Measurements from ENCODE around the gene RNASE9.
"Not testable (repeated sequence)": the region's sequence is repeated elsewhere in the genome, so short reads cannot be mapped to it uniquely, and the experiment has no call there.

Gene RNASE9

GRCh38 chr14:20583142-20583541 lies 22.3 kb upstream of the RNASE9 start:
- Histone ChIP-seq H3K4me1 (ENCODE audit: insufficient read depth, low read length, severe bottlenecking) (no peaks in the 10 kb centered on the region), H2AFZ (ENCODE audit: low read length) (no peak overlapping the region), H3K4me3 (ENCODE audit: low read depth, low read length, poor library complexity, severe bottlenecking) (no peak overlapping the region), H3K4me2 (ENCODE audit: low read length) (no peak overlapping the region), H3K9me2 (ENCODE audit: low read depth, low read length) (no peaks in the 10 kb centered on the region), H3K9ac (ENCODE audit: low read length) (no peak overlapping the region), H3K36me3 (ENCODE audit: insufficient read depth, low read length) (no peaks in the 10 kb centered on the region), H3K27ac (ENCODE audit: low read depth, low read length, poor library complexity, severe bottlenecking) (no peak overlapping the region), H3K9me3 (ENCODE audit: low read length) (no peaks in the 10 kb centered on the region), H4K20me1 (ENCODE audit: insufficient read depth, low read length) (no peaks in the 10 kb centered on the region), H3F3A (ENCODE audit: insufficient read depth, low read length) (no peaks in the 10 kb centered on the region), H3K27me3 (ENCODE audit: insufficient read depth, low read length) (0 out of 2 replicates have a peak, but pooled peaks cover 4% of the 10 kb centered on the region), H3K79me2 (ENCODE audit: insufficient read depth, low read length) (no peaks in the 10 kb centered on the region)
- TF ChIP-seq EZH2 (IDR thresholded peaks at IDR 0.05; ENCODE audit: borderline replicate concordance, low read length) = no peak

DNA sequence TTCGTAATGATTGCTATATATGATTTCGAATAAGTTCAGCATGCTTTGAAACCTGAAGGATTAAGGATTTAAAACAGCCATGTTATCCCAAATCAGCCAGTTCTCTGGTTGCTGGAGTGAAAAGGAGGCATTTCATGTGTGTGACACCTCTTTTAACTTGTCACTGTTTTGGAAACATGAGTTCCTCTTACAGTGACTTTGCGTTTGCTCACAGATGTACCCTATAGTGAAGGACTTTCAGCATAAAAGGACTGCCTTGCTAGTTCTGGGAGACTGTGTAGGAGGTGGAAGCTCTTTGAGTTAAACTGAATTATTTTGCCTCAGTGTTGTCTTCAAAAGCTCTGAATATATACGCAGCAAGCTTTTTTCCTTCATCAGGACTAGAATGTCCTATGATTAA lies 19.4 kb upstream of the RNASE9 start:
- Histone ChIP-seq H3K27ac (ENCODE audit: low read depth, low read length, poor library complexity, severe bottlenecking) (no peak overlapping the region), H3K4me1 (ENCODE audit: insufficient read depth, low read length, severe bottlenecking) (no peaks in the 10 kb centered on the region), H3K79me2 (ENCODE audit: insufficient read depth, low read length) (no peaks in the 10 kb centered on the region), H2AFZ (ENCODE audit: low read length) (no peak overlapping the region), H3K9me3 (ENCODE audit: low read length) (no peaks in the 10 kb centered on the region), H3K4me2 (ENCODE audit: low read length) (no peak overlapping the region), H3F3A (ENCODE audit: insufficient read depth, low read length) (no peaks in the 10 kb centered on the region), H3K9ac (ENCODE audit: low read length) (no peak overlapping the region), H3K27me3 (ENCODE audit: insufficient read depth, low read length) (no peaks in the 10 kb centered on the region), H3K4me3 (ENCODE audit: low read depth, low read length, poor library complexity, severe bottlenecking) (no peak overlapping the region), H3K9me2 (ENCODE audit: low read depth, low read length) (no peaks in the 10 kb centered on the region), H3K36me3 (ENCODE audit: insufficient read depth, low read length) (no peaks in the 10 kb centered on the region), H4K20me1 (ENCODE audit: insufficient read depth, low read length) (no peaks in the 10 kb centered on the region)
- TF ChIP-seq EZH2 (IDR thresholded peaks at IDR 0.05; ENCODE audit: borderline replicate concordance, low read length) (no peak), CTCF (IDR thresholded peaks at IDR 0.05; ENCODE audit: low read length) (no peak)

DNA sequence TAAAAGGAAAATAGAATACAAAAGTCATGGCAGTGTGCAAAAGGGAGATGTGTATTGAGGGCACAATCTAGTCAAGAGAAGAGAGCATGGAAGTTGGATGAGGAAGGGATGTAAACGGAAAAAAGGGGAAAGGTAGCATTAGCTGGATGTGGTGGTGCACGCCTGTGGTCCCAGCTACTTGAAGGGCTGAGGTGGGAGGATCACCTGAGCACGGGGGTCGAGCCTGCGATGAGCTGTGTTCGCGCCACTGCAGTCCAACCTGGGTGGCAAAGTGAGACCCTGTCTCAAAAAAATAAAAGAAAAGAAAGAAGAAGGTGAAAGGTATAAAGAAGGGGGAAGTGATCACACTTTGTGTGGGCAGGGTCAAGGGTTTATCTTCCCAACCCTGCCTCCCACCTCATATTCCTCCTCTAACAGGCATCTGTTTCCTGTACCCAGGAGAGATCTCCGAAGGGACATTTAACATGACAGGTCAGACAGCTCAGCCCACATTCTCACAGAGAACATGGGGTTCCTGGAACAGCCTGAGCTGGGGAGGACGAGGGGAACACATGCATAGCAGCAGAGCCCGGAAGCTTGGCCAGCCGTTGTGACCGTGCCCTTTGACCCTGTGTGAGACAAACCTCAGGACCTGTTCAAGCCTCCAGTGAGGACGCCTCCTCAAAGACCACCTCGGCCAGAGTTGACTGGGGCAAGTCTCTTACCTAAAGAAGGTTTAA lies 18.1 kb upstream of the RNASE9 start:
- Histone ChIP-seq H3K27me3 (ENCODE audit: insufficient read depth, low read length) (no peaks in the 10 kb centered on the region), H3K4me3 (ENCODE audit: low read depth, low read length, poor library complexity, severe bottlenecking) (no peak overlapping the region), H2AFZ (ENCODE audit: low read length) (no peak overlapping the region), H3K9ac (ENCODE audit: low read length) (no peak overlapping the region), H3K36me3 (ENCODE audit: insufficient read depth, low read length) (no peaks in the 10 kb centered on the region), H4K20me1 (ENCODE audit: insufficient read depth, low read length) (no peaks in the 10 kb centered on the region), H3K4me1 (ENCODE audit: insufficient read depth, low read length, severe bottlenecking) (no peaks in the 10 kb centered on the region), H3K4me2 (ENCODE audit: low read length) (no peak overlapping the region), H3F3A (ENCODE audit: insufficient read depth, low read length) (no peaks in the 10 kb centered on the region), H3K27ac (ENCODE audit: low read depth, low read length, poor library complexity, severe bottlenecking) (no peak overlapping the region), H3K79me2 (ENCODE audit: insufficient read depth, low read length) (no peaks in the 10 kb centered on the region), H3K9me3 (ENCODE audit: low read length) (no peaks in the 10 kb centered on the region), H3K9me2 (ENCODE audit: low read depth, low read length) (no peaks in the 10 kb centered on the region)
- TF ChIP-seq CTCF (IDR thresholded peaks at IDR 0.05; ENCODE audit: low read length) (no peak), EZH2 (IDR thresholded peaks at IDR 0.05; ENCODE audit: borderline replicate concordance, low read length) (no peak)

- Histone ChIP-seq H3F3A (ENCODE audit: insufficient read depth, low read length) (no peaks in the 10 kb centered on the region), H3K36me3 (ENCODE audit: insufficient read depth, low read length) (no peaks in the 10 kb centered on the region), H3K4me2 (ENCODE audit: low read length) (no peak overlapping the region), H2AFZ (ENCODE audit: low read length) (no peak overlapping the region), H3K4me3 (ENCODE audit: low read depth, low read length, poor library complexity, severe bottlenecking) (no peak overlapping the region), H4K20me1 (ENCODE audit: insufficient read depth, low read length) (no peaks in the 10 kb centered on the region), H3K27me3 (ENCODE audit: insufficient read depth, low read length) (no peaks in the 10 kb centered on the region), H3K9me2 (ENCODE audit: low read depth, low read length) (no peaks in the 10 kb centered on the region), H3K4me1 (ENCODE audit: insufficient read depth, low read length, severe bottlenecking) (no peaks in the 10 kb centered on the region), H3K9me3 (ENCODE audit: low read length) (no peaks in the 10 kb centered on the region), H3K9ac (ENCODE audit: low read length) (no peak overlapping the region), H3K27ac (ENCODE audit: low read depth, low read length, poor library complexity, severe bottlenecking) (no peak overlapping the region), H3K79me2 (ENCODE audit: insufficient read depth, low read length) (no peaks in the 10 kb centered on the region)
- TF ChIP-seq CTCF (IDR thresholded peaks at IDR 0.05; ENCODE audit: low read length) (no peak), EZH2 (IDR thresholded peaks at IDR 0.05; ENCODE audit: borderline replicate concordance, low read length) (no peak)
Measured at GRCh38 chr14:20578325-20578724, 17.5 kb upstream of the RNASE9 start.

DNA sequence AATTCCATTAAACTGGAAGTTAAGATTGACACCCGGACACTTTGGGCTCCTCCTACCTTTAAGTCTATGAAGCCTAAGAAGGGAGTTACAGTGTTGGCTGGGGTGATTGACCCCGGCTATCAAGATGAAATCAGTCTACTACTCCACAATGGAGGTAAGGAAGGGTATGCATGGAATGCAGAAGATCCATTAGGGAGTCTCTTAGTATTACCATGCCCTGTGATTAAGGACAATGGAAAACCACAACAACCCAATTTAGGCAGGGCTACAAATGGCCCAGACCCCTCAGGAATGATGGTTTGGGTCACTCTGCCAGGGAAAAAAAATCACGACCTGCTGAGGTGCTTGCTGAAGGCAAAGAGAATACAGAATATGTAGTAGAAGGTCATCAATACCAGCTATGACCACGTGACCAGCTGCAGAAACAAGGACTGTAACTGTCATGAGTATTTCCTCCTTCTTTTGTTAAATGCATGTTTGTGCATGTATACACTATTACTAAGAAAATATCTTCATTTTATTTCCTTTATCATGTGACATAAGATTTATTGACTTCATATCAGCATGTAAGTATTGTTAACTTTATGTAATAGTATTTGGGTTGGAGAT lies 11.6 kb upstream of the RNASE9 start:
- not testable (repeated sequence) for H3K79me2 ChIP-seq (ENCODE audit: insufficient read depth, low read length); H3F3A ChIP-seq (ENCODE audit: insufficient read depth, low read length); H3K36me3 ChIP-seq (ENCODE audit: insufficient read depth, low read length); H3K4me1 ChIP-seq (ENCODE audit: insufficient read depth, low read length, severe bottlenecking); H3K9me3 ChIP-seq (ENCODE audit: low read length); H3K27me3 ChIP-seq (ENCODE audit: insufficient read depth, low read length); H3K9me2 ChIP-seq (ENCODE audit: low read depth, low read length); H3K9ac ChIP-seq (ENCODE audit: low read length); H3K27ac ChIP-seq (ENCODE audit: low read depth, low read length, poor library complexity, severe bottlenecking); H2AFZ ChIP-seq (ENCODE audit: low read length); H4K20me1 ChIP-seq (ENCODE audit: insufficient read depth, low read length); H3K4me2 ChIP-seq (ENCODE audit: low read length); H3K4me3 ChIP-seq (ENCODE audit: low read depth, low read length, poor library complexity, severe bottlenecking)
